ENCODE measurements around the gene BORCS8.
A peak's percentile ranks its signal among the peaks of the same experiment; 100 is the strongest.

Gene BORCS8

GRCh38 chr19:19207637-19208572 is 16.0 kb upstream of the BORCS8 start:
- TF ChIP-seq, protein P1, sequence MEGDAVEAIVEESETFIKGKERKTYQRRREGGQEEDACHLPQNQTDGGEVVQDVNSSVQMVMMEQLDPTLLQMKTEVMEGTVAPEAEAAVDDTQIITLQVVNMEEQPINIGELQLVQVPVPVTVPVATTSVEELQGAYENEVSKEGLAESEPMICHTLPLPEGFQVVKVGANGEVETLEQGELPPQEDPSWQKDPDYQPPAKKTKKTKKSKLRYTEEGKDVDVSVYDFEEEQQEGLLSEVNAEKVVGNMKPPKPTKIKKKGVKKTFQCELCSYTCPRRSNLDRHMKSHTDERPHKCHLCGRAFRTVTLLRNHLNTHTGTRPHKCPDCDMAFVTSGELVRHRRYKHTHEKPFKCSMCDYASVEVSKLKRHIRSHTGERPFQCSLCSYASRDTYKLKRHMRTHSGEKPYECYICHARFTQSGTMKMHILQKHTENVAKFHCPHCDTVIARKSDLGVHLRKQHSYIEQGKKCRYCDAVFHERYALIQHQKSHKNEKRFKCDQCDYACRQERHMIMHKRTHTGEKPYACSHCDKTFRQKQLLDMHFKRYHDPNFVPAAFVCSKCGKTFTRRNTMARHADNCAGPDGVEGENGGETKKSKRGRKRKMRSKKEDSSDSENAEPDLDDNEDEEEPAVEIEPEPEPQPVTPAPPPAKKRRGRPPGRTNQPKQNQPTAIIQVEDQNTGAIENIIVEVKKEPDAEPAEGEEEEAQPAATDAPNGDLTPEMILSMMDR (IDR thresholded peaks at IDR 0.05; ENCODE audit: low read depth, low read length): no peak
- no peak overlapping the region for H3K4me3 ChIP-seq (replicated peaks in 1 of 2; ENCODE audit: low read depth in 2 of 2, low read length in 2 of 2)

GRCh38 chr19:19206938-19207337 is 15.0 kb upstream of the BORCS8 start:
- DNase-seq (ENCODE audit: low read depth in 2 of 2): no peak
- H3K4me3 ChIP-seq (replicated peaks in 1 of 2; ENCODE audit: low read depth in 2 of 2, low read length in 2 of 2): no peak overlapping the region
- TF ChIP-seq, protein P1 (IDR thresholded peaks at IDR 0.05; ENCODE audit: low read depth, low read length): no peak

More at GRCh38 chr19:19207637-19208572, 16.0 kb upstream of the BORCS8 start:
- DNase-seq (ENCODE audit: low read depth in 2 of 2): no peak

DNA sequence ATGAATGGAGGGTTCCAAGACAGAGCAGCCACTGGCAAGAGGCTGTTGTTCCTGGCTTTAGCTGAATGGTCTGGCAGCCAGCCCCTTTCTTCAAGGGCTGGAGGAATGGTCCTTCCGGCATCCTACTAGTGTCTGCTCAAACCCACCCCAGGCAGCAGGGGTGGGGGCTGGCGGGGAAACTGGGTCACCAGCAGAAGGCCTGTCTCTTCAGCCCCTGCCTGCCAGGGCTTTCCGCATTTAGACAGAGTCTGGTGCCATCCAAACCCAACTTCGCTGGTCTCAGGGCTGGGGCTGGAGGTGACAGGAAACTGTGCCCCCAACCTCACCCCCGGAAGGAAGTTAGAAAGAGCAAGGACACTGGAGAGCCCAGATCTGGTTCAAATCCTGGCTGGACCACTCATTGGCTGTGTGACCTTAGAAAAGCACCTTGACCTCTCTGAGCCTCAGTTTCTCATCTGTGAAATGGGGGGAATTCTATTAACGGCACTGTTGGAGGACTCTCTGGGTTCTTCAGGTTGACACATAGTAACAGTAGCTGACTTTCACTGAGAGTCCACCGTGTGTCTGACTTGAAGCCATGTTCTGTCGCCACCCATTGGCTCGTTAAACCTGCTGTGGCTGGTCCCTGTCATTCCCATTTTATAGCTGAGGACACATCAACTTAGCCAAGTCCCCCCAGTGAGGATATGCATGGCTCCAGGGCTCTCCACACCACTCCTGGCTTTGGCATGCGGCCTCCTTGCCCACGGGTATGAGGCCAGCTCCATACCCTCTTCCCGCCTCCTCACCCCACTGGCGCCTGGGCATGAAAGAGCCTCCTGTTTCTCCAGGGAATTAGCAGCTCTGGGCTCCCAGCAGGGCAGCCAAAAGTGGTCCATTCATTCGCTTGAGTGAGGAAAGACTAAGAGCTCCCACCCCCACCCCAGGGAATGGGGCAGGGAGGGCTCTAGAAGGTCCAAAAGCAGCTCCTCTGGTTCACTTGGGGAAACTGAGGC is 13.8 kb upstream of the BORCS8 start:
- no peak overlapping the region for H3K4me3 ChIP-seq (replicated peaks in 1 of 2; ENCODE audit: low read depth in 2 of 2, low read length in 2 of 2)
- TF ChIP-seq, protein P1 (IDR thresholded peaks at IDR 0.05; ENCODE audit: low read depth, low read length): no peak
- no peak for DNase-seq (ENCODE audit: low read depth in 2 of 2)

DNA sequence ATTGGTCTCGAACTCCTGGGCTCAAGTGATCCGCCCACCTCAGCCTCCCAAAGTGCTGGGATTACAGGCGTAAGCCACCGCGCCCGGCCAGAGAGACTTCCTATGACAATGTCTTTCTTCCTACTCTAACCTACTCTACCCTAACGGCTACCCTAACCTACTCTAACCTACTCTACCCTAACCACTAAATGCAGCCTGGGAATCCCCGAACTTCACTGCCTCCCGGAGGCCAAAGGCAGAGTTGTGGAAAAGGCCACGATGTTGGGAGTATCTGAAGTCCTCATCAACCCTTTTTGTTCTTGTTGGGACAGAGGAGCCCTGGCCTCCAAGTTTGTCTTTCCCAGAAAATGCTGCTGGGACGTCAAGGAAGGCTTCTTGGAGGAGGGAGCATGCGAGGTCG is 12.2 kb upstream of the BORCS8 start:
- DNase-seq (ENCODE audit: low read depth in 2 of 2): no peak
- TF ChIP-seq, protein P1 (IDR thresholded peaks at IDR 0.05; ENCODE audit: low read depth, low read length): no peak
- no peak overlapping the region for H3K4me3 ChIP-seq (replicated peaks in 1 of 2; ENCODE audit: low read depth in 2 of 2, low read length in 2 of 2)

- TF ChIP-seq, protein P1 (IDR thresholded peaks at IDR 0.05; ENCODE audit: low read depth, low read length): no peak
Observed at GRCh38 chr19:19203012-19203856, 11.3 kb upstream of the BORCS8 start, which contains the start of gene NR2C2AP. Gene NR2C2AP (minus strand): TSS chr19:19203414. CDS start chr19:19203060, 354 bp downstream.

DNA sequence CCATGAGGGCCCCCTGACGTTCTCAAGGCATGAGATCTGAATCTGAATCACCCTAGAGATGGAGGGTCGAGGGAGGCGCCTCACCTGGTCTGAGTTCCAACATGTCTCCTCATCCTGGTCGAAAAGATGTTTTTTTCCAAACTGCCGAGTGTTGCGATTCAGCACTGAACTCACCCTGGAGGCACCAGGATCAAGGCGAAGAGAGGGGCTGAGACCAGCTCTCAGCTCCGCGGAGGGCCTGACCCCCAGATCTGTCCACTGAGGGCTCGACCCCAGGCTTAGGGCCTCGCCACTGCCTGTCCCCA is 10.7 kb upstream of the BORCS8 start:
- TF ChIP-seq, protein P1 (IDR thresholded peaks at IDR 0.05; ENCODE audit: low read depth, low read length): no peak
- no peak for DNase-seq (ENCODE audit: low read depth in 2 of 2)
- H3K4me3 ChIP-seq (replicated peaks in 1 of 2; ENCODE audit: low read depth in 2 of 2, low read length in 2 of 2): peak overlapping the region; percentile 64 to 72

More at GRCh38 chr19:19203012-19203856, 11.3 kb upstream of the BORCS8 start, which contains the start of gene NR2C2AP:
- DNase-seq (ENCODE audit: low read depth in 2 of 2): peak; percentile 93 to 94
- H3K4me3 ChIP-seq (replicated peaks in 1 of 2; ENCODE audit: low read depth in 2 of 2, low read length in 2 of 2): peak within 1 kb of the TSS; percentile 64 to 72

Data from cardiac fibroblast (primary cell).